MV-4-11 (cell line): ENCODE data around the gene KCNH5.

Source experiments
- DNase-seq: peaks from one replicate; lab custom pipeline; 2025; lab: John Stamatoyannopoulos, UW

Gene KCNH5

DNA sequence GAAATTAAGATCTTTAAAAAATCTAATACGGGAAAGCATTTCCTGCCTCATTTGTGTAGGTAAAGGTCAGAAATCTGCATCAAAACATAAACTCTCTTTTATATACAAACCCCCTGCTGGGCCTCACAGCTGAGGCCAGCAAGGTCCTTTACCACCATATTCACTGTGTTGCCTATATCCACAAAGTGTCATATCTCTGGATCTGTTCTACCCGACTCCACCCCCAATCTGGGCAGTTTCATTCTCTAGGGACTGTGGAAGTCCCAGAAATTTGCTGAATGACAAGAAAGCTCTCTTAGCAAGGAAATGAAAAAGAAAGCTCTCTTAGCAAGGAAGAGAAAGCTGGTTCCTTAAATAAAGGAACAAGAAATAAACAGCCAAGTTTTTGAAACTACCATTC, 301.7 kb downstream of the KCNH5 start:
- DNase-seq, result no peak

DNA sequence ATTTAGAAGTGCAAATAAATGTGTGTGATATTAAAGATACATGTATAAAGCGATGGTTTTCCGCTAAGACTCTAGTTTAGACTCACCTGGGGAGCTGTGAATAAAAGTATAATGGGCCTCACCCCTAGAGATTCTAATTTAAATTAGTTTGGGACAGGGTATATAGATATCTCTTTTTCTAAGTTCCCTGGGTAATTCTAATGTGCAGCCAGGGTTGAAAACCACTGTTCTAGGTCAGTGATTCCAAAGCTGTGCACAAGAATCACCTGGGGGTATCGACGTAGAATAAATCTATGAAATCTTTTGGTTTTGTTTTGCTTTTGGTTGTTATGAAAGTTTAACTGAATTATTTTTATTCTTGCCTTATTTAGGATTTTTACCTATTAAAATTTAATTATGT, 302.1 kb downstream of the KCNH5 start:
- no peak for DNase-seq

- DNase-seq, result no peak
These were observed 305.6 kb downstream of the KCNH5 start for GRCh38 chr14:62739647-62740046.

DNA sequence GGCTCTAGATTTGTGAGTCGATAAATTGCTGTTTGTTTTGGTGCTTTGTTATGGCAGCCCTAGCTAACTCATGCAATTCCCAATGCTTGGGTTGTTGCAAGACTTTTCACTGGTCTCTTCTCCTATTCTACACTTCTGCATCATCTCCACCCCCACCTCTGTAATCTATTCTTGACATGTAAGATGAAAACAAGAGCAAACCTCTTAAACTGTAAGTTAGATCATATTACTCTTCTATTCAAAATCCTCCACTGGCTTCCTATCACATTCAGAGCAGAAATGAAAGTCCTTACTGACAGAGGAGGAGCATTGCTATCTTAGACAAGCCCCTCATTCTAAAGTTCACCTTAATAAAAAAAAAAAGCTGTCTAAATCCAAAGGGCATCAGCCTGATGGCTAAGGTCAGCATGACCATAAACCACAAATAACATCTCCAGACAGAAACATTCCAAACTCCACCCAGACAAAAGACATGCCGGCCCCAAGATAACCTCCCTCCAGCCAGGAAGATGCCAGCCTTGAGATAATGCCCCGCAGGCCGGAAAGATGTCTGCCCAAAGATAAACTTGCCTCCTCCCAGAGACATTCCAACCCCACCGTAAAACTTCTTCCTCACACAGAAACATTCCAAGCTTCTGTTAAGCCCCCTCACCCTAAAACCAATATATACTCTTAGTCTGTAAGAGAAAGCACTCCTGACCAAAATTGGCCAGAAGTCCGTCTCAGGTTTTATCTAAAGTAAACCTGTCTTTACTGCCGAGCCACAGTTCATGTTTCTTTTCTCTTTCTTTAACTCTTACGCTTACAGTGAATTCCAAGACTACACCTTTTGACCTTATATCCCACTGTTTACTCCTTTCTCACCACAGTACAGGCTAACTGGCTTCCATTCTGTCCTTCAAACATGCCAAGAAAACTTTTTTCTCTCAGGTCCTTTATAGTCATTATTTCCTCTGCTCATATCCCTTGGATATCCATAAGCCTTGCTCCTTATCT, 308.9 kb downstream of the KCNH5 start:
- DNase-seq, result no peak

DNA sequence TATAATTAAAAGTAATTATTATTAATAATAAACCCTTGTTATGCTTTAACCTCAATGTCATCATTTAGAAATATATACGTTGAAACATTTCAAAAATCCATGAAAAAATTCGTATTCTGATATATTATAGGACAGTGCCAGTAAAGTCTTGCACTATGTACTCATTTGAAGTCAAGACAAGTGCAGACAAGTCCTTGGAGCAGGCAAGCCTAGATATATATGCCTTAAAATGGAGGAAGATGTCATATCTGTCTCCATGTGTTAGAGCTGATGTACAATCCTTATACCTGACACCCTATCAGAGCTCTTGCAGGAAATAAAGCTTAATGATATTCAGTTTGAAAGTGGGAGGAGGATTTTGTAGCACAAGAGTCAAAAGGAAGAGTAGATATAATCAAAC, 310.4 kb downstream of the KCNH5 start:
- no peak for DNase-seq

DNA sequence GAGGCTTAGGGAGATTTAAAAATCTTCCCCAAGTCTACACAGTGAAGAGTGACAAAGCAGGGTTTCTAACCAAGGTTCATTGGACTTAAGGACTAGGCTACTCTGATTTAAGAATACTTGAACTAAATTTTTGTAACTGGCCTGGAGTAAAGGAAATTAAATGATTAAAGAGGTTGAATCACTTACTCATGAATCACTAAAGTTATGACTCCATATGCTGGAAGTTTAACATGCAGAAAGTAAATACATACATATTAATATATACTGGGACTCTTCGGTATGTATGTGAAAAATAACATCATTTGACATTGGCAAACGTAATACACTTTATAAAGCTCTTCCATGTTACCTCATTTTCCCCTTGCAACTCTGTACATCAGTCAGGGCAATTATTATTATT, 322.9 kb downstream of the KCNH5 start:
- DNase-seq, result no peak

DNA sequence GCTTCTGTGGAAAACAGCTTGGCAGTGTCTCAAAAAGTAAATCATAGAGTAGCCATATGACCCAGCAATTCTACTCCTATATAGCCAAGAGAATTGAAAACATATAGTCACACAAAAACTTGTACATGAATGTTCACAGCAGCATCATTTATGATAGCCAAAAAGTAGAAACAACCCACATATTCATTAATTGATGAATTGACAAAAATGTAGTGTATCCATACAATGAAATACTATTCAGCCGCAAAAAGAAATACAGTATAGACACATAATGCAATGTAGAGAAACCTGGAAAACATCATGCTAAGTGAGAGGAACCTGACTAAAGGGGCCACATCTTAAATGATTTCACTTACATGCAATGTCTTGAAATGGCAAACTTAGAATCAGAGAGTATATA, 326.6 kb downstream of the KCNH5 start:
- no peak for DNase-seq

GRCh38 chr14:62711351-62712023, 333.8 kb downstream of the KCNH5 start:
- no peak for DNase-seq

DNA sequence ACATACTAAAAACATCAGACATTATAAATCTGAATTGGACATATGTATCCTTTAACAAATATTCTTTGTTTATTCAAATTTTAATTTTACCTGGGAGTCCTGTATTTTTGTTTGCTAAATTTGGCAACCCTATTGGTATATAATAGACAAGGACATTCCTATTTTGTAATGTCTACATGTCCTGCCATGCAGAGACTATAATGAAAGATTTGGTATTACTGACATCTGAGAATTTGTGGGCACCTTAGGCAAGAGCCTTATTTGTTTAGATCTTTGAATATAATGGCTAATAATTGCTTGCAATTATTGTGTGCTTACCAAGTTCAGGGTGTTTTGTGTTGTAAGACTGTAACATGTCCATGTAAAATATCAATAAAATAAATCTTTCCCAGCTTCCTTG, 334.4 kb downstream of the KCNH5 start:
- no peak for DNase-seq

DNA sequence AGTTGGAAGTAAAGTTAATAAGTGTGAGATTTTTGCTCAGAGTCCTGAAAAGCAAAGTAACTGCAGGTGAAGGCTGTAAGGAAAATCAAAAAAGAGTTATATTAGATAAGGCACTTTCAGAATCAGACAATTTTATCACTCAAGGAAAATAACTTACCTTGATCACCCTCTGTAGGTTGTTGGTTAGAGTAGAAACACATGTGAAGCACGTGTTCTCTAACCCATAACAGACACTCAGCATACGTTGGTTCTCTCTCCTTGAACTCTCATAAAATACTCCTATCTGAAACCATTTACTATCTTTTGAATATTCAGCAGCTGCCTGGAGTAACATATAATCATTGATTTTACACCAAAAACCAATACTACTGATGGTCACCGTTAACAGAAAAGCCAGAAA, 335.5 kb downstream of the KCNH5 start:
- no peak for DNase-seq

GRCh38 chr14:62706217-62706616, 339.0 kb downstream of the KCNH5 start:
- DNase-seq, result no peak

DNA sequence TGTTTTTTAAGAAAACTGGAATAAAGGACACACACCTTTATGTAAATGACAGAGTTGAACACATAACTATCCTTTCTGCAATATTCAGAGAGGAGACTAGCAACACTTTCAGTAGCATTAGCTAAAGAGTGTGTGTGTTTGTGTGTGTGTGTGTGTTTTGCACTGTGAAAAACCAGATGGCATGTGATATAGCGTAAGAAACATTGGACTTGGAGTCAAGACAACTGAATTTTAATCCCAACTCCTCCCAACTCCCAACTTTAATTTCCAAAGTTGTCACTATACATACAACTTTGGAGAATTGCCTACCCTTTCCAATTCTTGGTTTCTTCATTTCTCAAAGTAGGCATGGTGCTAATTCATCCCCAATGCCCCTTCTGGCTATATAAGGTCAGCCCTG, 347.8 kb downstream of the KCNH5 start:
- DNase-seq, result no peak

GRCh38 chr14:62696929-62697328, 348.3 kb downstream of the KCNH5 start:
- DNase-seq, result no peak

GRCh38 chr14:62696331-62696924, 348.8 kb downstream of the KCNH5 start:
- DNase-seq, result no peak

- no peak for DNase-seq
These were observed 351.2 kb downstream of the KCNH5 start for GRCh38 chr14:62694075-62694474.

DNA sequence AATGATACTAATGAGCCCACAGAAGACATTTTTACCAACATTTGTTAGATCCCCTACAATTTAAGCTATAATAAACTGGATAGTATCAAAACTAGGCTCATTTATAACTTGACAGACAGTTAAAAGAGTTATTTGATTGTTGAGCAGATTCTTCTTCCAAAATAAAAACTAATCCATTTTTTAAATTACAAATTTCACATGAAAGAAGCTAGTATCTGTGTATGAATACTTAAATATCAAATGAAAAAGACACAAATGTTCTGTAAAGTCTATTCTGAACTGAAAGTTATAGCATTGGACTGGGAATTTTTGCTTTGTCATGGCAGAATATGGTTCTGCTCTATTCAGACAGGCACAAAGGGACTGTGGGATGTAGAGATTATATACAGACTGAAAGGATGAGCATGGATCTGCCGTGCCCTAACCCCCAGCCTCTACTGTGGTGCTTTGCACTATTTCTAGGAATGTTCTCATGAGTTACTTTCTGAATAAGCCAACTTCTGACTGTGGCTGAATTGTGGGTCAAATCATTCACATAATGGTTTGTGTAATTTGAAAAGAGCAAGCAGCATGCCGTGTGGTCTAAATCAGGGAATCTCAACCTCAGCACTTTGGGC, 352.7 kb downstream of the KCNH5 start:
- DNase-seq, result no peak

DNA sequence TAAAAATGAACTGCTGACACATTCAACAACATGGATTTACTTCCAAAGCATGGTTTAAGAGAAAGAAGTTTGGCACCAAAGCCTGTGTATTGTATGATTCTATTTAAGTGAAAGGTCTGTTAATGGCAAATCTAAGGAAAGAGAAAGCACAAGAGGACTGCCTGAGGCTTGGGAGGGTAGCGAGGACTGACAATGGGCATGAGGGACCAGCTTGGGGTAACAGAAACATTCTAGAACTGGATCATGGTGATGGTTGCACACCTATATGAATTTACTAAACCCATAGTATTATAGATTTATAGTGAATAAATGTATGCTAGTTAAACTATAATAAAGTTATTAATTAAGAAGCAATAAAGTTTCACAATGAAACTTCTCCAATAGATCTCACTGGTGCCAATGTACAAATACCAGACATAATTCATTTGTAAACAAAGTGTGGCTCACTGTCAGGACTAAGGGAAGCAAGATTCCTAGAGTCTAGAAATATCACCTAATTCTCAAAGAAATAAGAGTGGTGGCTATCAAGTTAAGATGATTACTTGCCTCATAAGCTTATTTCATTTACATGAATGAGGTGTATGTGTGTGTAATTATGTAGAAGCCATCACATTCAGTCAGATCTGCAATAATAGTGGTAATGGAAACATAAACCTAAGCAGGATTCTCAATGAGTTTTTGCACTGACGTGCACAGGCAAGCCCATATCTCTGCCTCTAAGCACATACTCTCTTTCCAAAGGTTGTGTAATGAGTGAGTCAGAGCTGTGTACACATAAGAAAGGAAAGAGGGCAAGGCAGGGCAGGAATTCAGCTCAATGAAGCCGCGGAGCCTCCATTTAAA, 353.4 kb downstream of the KCNH5 start:
- no peak for DNase-seq

GRCh38 chr14:62689733-62690132, 355.5 kb downstream of the KCNH5 start:
- no peak for DNase-seq

- DNase-seq, result no peak
These were observed 357.4 kb downstream of the KCNH5 start for GRCh38 chr14:62687818-62688217.

DNA sequence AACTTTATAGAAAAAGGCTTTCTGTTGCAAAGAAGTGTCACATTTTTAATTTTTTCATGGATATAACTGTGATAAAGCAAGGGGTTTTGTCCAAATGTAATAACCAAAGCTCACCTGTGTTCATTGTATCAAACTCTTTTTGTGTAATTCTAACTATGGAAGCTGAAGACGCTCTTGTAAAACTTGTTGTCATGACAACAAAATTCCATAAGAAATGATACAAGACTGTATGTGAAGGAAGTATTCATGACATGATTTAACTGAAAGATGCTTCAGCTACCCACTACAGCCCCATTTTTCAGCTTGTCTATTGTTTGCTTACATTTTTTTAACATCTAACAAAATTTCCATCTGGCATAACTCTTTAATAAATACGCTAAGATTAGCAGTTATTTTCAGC, 360.9 kb downstream of the KCNH5 start:
- no peak for DNase-seq

DNA sequence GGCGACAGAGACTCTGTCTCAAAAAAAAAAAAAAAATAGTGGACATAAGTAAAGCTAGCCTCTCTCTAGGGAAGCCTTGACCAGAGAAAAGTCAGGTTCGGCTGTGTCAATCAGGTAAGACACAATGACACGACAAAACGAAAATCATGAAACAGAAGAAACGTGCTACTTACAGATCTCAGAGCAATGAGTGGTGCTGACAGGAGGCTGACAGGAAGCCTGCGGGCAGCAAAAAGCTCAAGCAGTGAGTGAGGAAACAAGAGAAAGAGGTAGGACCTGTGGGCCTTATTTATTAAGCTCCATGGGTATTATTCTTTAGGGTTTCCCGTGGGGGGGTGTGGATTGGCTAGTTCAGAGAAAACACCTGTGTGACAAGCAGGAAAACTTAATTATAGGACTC, 363.1 kb downstream of the KCNH5 start:
- DNase-seq, result no peak
